GM21723 (cell line): Measurements from ENCODE around the gene PTPN1.
"Not testable (repeated sequence)": the region's sequence is repeated elsewhere in the genome, so short reads cannot be mapped to it uniquely, and the experiment has no call there.

Experiments
- ATAC-seq: cut with Tn5 transposase; IDR thresholded peaks from one replicate; pipeline ENCODE4 v1.9.1; 2021; ENCODE audit warnings: mild to moderate bottlenecking, moderate library complexity; ENCODE audit not compliant: unreplicated experiment

Gene PTPN1

GRCh38 chr20:50478162-50478990 is 31.8 kb upstream of the PTPN1 start:
- peak; percentile 54 for ATAC-seq

- no peak for ATAC-seq
These were observed 28.4 kb upstream of the PTPN1 start for GRCh38 chr20:50481741-50482140.

DNA sequence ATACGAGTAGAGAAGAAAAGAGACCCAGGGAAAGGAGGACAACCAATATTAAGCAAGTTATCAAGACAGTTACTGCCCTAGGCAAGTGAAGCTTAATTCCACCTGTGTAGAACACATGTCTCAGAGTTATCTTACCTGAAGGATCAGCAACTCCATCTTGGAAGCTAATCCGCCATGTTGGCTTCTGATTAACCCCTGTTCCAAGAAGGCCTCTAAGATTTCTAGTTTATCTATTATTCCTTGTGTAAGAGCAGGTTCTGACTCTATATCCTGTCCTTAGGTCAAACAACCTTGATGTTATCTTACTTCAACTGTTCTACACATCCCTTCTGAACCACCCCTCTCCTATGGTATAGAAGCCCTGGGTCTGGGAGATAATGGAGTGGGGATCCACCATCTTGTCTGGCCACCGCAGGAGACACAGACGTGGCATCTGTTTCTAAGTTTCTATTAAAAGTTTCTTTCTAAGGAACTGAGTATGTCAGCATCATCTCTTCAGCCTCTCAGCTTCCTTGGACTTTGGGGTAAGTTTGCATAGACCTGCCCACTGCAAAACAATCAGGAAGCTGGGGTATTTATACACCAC is 27.7 kb upstream of the PTPN1 start:
- no peak for ATAC-seq

DNA sequence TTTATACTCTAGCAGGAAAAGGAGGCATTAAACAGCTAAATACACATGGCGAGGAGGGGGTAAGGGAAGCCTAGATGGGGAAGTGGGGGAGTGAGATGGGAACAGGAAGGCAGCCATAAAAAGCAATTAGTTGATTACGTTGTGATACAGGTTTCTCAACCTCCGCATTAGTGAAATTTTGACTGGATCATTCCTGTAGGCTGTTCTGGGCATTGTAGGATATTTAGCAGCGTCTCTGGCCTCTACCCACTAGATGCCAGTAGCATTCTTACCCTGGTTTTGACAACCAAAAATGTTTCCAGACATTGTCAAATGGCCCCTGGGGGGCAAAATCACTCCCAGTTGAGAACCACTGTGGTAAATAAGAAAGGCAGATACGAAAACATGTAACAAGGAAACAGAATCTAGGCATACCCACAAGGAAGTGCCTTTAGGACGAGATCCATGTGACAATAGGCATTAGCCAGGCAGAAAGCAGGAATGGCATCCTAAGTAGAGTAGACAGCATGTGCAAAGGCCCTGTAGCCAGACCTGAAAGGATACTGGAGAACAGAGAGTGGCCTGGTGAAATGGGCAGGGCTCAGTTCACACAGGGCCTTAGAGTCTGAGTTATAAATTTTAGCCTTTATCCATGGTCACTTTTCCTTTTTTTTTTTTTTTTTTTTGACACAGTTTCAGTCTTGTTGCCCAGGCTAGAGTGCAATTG is 25.8 kb upstream of the PTPN1 start:
- no peak for ATAC-seq

DNA sequence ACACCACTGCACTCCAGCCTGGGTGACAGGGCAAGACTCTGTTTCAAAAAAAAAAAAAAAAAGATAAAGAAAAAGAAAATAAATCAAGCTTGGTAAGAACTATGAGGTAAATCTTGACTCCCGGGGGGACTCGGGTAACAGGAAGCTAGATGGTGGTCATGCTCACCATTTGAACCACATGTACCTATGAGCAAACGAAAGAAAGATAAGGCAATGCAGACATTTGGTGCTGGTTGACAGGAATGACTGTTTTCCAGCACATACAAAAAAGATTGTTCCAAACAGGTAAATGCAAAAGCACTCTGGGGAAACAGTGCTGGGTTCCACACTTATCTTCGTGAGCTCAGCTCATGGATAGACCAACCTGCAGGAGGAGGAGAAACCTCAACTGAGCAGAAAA is 22.8 kb upstream of the PTPN1 start:
- ATAC-seq, result no peak

- ATAC-seq, result peak; percentile 68
These were observed 21.9 kb upstream of the PTPN1 start for GRCh38 chr20:50488236-50488806.

GRCh38 chr20:50491168-50491567 is 19.0 kb upstream of the PTPN1 start:
- ATAC-seq, result no peak

DNA sequence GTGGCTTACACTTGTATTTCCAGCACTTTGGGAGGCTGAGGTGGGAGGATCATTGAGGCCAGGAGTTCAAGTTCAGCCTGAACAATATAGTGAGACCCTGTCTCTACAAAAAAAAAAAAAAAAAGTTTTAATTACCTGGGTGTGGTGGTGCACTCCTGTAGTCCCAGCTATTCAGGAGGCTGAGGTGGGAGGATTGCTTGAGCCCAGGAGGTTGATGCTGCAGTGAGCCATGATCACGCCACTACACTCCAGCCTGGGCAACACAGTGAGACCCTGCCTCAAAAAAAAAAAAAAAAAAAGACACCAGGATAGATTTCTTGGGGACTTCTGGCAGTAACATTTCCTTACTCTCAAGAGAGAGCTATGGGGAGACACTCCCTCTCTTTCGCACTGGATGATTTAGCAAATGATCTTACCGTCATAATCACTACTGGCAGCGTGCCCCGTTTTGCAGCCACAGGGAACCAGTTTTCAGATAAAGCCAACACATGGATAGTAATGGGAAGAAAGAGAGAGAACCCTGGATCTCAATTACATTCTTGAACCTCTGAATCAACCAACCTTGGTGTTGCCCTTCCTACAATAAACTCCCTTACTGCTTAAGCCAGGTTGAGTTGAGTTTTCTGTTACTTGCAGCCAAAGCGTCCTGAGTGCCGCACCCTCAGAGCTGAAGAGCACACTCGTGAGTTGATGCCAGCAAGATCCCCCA is 18.1 kb upstream of the PTPN1 start:
- ATAC-seq, result no peak

GRCh38 chr20:50493881-50494253 is 16.3 kb upstream of the PTPN1 start:
- ATAC-seq, result no peak

DNA sequence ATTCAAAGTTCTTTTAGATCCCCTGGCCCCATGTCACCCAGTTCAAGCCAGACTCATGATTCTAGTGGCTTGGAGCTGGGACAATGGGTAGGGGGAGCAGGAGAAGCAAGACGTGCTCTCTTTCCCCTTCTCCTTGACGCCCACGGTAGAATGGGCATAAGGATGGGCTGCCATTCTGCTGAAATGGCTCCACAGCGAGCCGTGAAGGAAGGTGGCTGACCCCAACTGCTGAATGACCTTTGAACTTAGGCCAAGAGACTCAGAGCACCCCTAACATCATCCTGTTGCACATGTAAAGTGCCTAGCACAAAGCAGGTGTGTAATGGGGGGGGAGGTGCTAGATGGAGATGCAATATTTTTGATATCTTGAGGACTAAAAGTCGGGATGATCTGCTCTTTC is 15.8 kb upstream of the PTPN1 start:
- no peak for ATAC-seq

DNA sequence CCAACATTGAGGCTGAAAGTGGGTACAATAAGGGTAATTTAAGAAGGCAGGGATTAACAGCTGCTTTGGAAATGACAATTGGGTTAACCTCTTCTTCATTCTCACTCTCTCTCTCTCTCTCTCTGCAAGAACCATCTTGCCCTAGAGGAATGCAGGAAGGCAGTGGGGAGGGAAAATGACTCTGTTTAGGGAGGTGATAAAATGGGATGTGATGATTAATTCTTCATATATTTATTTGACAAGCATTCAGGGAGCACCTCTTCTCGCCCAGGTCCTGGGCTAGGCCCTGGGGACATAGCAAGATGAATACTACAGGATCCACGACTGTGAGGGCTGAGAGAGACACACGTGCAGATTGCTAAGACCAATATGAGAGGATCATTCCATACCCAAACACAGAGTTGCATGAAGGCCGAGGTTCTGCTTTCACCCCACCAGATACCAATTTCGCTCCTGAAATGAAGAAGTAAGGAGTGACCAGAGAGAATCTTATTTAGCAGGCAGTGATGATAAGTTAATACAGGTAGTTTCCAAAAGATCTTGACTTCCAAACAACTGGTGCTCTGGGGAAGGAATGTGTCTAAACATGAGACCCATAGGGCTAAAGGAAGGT is 13.3 kb upstream of the PTPN1 start:
- ATAC-seq, result no peak

DNA sequence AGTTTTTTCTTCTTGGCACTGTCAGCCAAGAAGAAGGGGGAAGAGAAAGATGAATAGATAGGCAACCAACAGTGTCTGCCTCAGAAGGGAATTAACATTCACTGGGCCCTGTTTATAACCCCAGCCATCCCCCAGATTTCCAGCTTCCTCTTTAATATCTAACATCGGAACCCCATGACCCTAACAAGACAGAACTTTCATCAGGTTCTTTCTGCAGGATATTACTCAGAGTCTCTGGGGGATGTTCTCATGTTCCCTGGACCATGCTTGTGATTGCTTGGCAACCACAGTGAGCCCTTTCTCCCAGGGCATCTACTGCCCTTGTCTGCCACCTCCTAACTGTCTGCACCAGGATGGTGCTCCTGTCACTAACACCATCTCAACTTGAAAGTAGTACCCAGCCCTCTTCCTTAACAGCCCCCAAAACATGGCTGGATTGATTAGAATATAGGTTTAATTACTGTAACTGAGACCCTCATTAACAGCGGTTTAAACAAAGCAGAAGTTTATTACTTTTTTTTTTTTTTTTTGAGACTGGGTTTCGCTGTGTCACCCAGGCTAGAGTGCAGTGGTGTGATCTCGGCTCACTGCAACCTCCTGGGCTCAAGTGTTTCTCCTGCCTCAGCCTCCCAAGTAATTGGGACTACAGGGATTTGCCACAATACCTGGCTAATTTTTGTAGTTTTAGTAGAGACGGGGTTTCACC is 12.0 kb upstream of the PTPN1 start:
- no peak for ATAC-seq

DNA sequence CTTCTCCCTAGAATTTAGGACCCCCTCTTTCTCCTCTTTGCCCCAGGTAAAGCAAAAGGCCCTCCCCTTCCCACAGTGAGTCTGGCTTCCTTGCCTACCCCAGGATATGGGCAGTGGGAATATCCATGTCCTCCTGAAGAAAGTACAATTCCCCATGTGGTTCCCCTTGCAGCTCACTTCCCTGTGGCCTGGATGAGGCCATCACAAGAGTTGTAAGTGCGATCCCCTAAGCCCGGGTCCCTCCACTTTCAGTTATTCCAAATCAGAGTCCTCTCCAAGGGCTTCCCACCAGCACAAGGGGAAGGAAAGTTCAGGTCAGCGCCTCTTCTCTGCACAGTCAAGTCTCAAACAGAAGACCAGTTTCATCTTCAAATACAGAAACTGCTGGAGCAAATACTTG is 10.2 kb upstream of the PTPN1 start:
- ATAC-seq, result no peak

- no peak for ATAC-seq
These were observed 8.0 kb upstream of the PTPN1 start for GRCh38 chr20:50501972-50502745.

- no peak for ATAC-seq
These were observed 5.9 kb upstream of the PTPN1 start for GRCh38 chr20:50504231-50504823.

GRCh38 chr20:50506270-50506579 is 4.0 kb upstream of the PTPN1 start:
- ATAC-seq, result no peak

- not testable (repeated sequence) for ATAC-seq
These were observed 2.4 kb upstream of the PTPN1 start for GRCh38 chr20:50507745-50508144.

GRCh38 chr20:50508171-50508755 is 1.9 kb upstream of the PTPN1 start:
- ATAC-seq, result no peak
